Mesenchymal stem cell (in vitro differentiated cells and primary cell): ENCODE measurements around the gene SUN2.
A peak's percentile ranks its signal among the peaks of the same experiment; 100 is the strongest.

ENCODE experiments used
- DNase-seq: peaks from one replicate; pipeline ENCODE4 v3.0.0-alpha.2; 2013
- H2AFZ ChIP-seq: one replicate; pipeline ENCODE4 v1.6.1; 2013; ENCODE audit warnings: low read depth, mild to moderate bottlenecking, control low read depth, inconsistent platforms, low read length, moderate library complexity
- H2AK5ac ChIP-seq: 2 replicates; pipeline ENCODE4 v1.6.1; 2013; ENCODE audit warnings: low read length, moderate library complexity, mild to moderate bottlenecking, inconsistent platforms; ENCODE audit not compliant: severe bottlenecking
- H2BK120ac ChIP-seq: one replicate; pipeline ENCODE4 v1.6.1; 2013; ENCODE audit warnings: low read depth, mild to moderate bottlenecking, inconsistent platforms, low read length, moderate library complexity
- H2BK12ac ChIP-seq, 2 experiments: one replicate each; pipeline ENCODE4 v1.6.1; 2013; ENCODE audit warnings: inconsistent platforms in 2 of 2, low read length in 2 of 2, mild to moderate bottlenecking in 2 of 2, moderate library complexity in 2 of 2, control low read depth in 1 of 2
- H2BK15ac ChIP-seq: one replicate; pipeline ENCODE4 v1.6.1; 2013; ENCODE audit warnings: mild to moderate bottlenecking, low read depth, inconsistent platforms; ENCODE audit not compliant: poor library complexity, severe bottlenecking
- H2BK5ac ChIP-seq: 2 replicates; pipeline ENCODE4 v1.6.1; 2013; ENCODE audit warnings: low read depth, mild to moderate bottlenecking, low read length, control low read depth, inconsistent platforms; ENCODE audit not compliant: poor library complexity, severe bottlenecking
- H3K14ac ChIP-seq, 2 experiments: one replicate each; pipeline ENCODE4 v1.6.1; 2013; ENCODE audit warnings: inconsistent platforms in 2 of 2, low read length in 2 of 2, control low read depth in 1 of 2, mild to moderate bottlenecking in 1 of 2, moderate library complexity in 1 of 2
- H3K18ac ChIP-seq, 2 experiments: one replicate each; pipeline ENCODE4 v1.6.1; 2013; ENCODE audit warnings: inconsistent platforms in 2 of 2, low read length in 2 of 2, control low read depth in 1 of 2, low read depth in 1 of 2, mild to moderate bottlenecking in 1 of 2
- H3K23ac ChIP-seq, 2 experiments: one replicate each; pipeline ENCODE4 v1.6.1; 2013; ENCODE audit warnings: inconsistent platforms in 2 of 2, low read length in 2 of 2, mild to moderate bottlenecking in 2 of 2, moderate library complexity in 2 of 2, control low read depth in 1 of 2
- H3K27ac ChIP-seq: 2 replicates; pipeline ENCODE4 v1.5.1; 2013; ENCODE audit warnings: mild to moderate bottlenecking, moderate library complexity, low read length, control low read depth, inconsistent platforms; ENCODE audit not compliant: poor library complexity, severe bottlenecking
- H3K27me3 ChIP-seq, 2 experiments: 2 replicates each; pipeline versions ENCODE4 v1.6.1 to v1.7.0; 2013; ENCODE audit warnings: low read length in 2 of 2, mild to moderate bottlenecking in 2 of 2, moderate library complexity in 2 of 2, control low read depth in 1 of 2, inconsistent platforms in 1 of 2; ENCODE audit not compliant: control insufficient read depth in 1 of 2, insufficient read depth in 1 of 2
- H3K36me3 ChIP-seq, 2 experiments: 2 replicates each; pipeline versions ENCODE4 v1.6.1 to v1.7.0; 2013; ENCODE audit warnings: low read length in 2 of 2, control low read depth in 1 of 2, inconsistent platforms in 1 of 2, low read depth in 1 of 2, mild to moderate bottlenecking in 1 of 2; ENCODE audit not compliant: insufficient read depth in 2 of 2, control insufficient read depth in 1 of 2
- H3K4ac ChIP-seq, 2 experiments: one replicate each; pipeline ENCODE4 v1.6.1; 2013; ENCODE audit warnings: inconsistent platforms in 2 of 2, low read length in 2 of 2, mild to moderate bottlenecking in 2 of 2, moderate library complexity in 2 of 2, control low read depth in 1 of 2, low read depth in 1 of 2
- H3K4me1 ChIP-seq: 2 replicates; pipeline ENCODE4 v1.6.1; 2013; ENCODE audit warnings: low read depth, low read length, control low read depth; ENCODE audit not compliant: control insufficient read depth, insufficient read depth
- H3K4me2 ChIP-seq: 2 replicates; pipeline ENCODE4 v1.6.1; 2013; ENCODE audit warnings: low read length, mild to moderate bottlenecking, inconsistent platforms; ENCODE audit not compliant: poor library complexity, severe bottlenecking
- H3K4me3 ChIP-seq, 2 experiments: 2 replicates each; pipeline versions ENCODE4 v1.5.1 to v1.7.0; 2013; ENCODE audit warnings: low read length in 2 of 2, mild to moderate bottlenecking in 2 of 2, control low read depth in 1 of 2, low read depth in 1 of 2; ENCODE audit not compliant: insufficient read depth in 1 of 2
- H3K79me1 ChIP-seq: replicated peaks from 2 replicates; pipeline ENCODE4 v1.6.1; 2013; ENCODE audit warnings: mild to moderate bottlenecking, control low read depth, low read length, inconsistent platforms; ENCODE audit not compliant: poor library complexity, severe bottlenecking
- H3K9ac ChIP-seq: 2 replicates; pipeline ENCODE4 v1.7.0; 2013; ENCODE audit warnings: mild to moderate bottlenecking, low read length, moderate library complexity
- H3K9me3 ChIP-seq: 2 replicates; pipeline ENCODE4 v1.7.0; 2013; ENCODE audit warnings: mild to moderate bottlenecking, low read length; ENCODE audit not compliant: control insufficient read depth
- H4K8ac ChIP-seq: one replicate; pipeline ENCODE4 v1.6.1; 2013; ENCODE audit warnings: inconsistent platforms, mild to moderate bottlenecking, low read length, moderate library complexity
- H4K91ac ChIP-seq: one replicate; pipeline ENCODE4 v1.6.1; 2013; ENCODE audit warnings: mild to moderate bottlenecking, low read length, inconsistent platforms
- WGBS: methylation state at CpG from one replicate; pipeline ENCODE4 v1.1.7; 2013; ENCODE audit warnings: mixed read lengths; 5-methylcytosine and 5-hydroxymethylcytosine counted together

SUN2 gene

GRCh38 chr22:38717244-38717643, 38.6 kb downstream of the SUN2 start:
- Histone ChIP-seq H3K27me3 (no peaks in the 10 kb centered on the region), H3K4me2 (no peak overlapping the region), H3K27ac (no peak overlapping the region), H3K23ac (no peak overlapping the region), H2BK5ac (no peak overlapping the region), H2BK15ac (no peak overlapping the region), H4K8ac (no peak overlapping the region), H4K91ac (no peak overlapping the region), H3K18ac (no peak overlapping the region), H3K36me3 (peaks cover 38 to 55% of the 10 kb centered on the region in 2 experiments), H2AFZ (no peak overlapping the region), H2BK120ac (no peak overlapping the region), H2AK5ac (no peak overlapping the region), H3K4me1 (peaks cover 17% of the 10 kb centered on the region), H3K4ac (no peak overlapping the region), H2BK12ac (no peak overlapping the region), H3K4me3 (no peak overlapping the region), H3K9ac (no peak overlapping the region), H3K9me3 (no peaks in the 10 kb centered on the region), H3K14ac (no peak overlapping the region), H3K79me1 (peaks cover 31% of the 10 kb centered on the region)
- DNase-seq: no peak
- WGBS: 97% methylated on average over 5 of the region's 6 CpGs

GRCh38 chr22:38716826-38717225, 39.0 kb downstream of the SUN2 start:
- H3K4me3 ChIP-seq: no peak overlapping the region
- H3K27ac ChIP-seq: no peak overlapping the region
- H3K4ac ChIP-seq: no peak overlapping the region
- H2BK15ac ChIP-seq: no peak overlapping the region
- no peak overlapping the region for H4K91ac ChIP-seq
- peak overlapping the region in 1 of 2 experiments; percentile 68 for H3K23ac ChIP-seq
- no peak overlapping the region for H3K9ac ChIP-seq
- H2BK5ac ChIP-seq: no peak overlapping the region
- no peaks in the 10 kb centered on the region for H3K9me3 ChIP-seq
- H3K4me2 ChIP-seq: no peak overlapping the region
- DNase-seq: no peak
- no peak overlapping the region for H3K14ac ChIP-seq
- peaks cover 38 to 54% of the 10 kb centered on the region in 2 experiments for H3K36me3 ChIP-seq
- H3K4me1 ChIP-seq: peaks cover 17% of the 10 kb centered on the region
- no peak overlapping the region for H4K8ac ChIP-seq
- H2BK12ac ChIP-seq: no peak overlapping the region
- H3K27me3 ChIP-seq: no peaks in the 10 kb centered on the region
- 97% methylated on average over 7 of the region's 9 CpGs for WGBS
- H2BK120ac ChIP-seq: no peak overlapping the region
- H3K79me1 ChIP-seq: peaks cover 34% of the 10 kb centered on the region
- H2AFZ ChIP-seq: no peak overlapping the region
- H2AK5ac ChIP-seq: no peak overlapping the region
- no peak overlapping the region for H3K18ac ChIP-seq

- Histone ChIP-seq H3K4me1 (peaks cover 14% of the 10 kb centered on the region), H3K27me3 (no peaks in the 10 kb centered on the region), H3K27ac (no peak overlapping the region), H3K14ac (no peak overlapping the region), H3K4me2 (no peak overlapping the region), H3K4ac (no peak overlapping the region), H3K36me3 (peaks cover 33 to 49% of the 10 kb centered on the region in 2 experiments), H2BK12ac (no peak overlapping the region), H3K18ac (no peak overlapping the region), H2BK5ac (no peak overlapping the region), H3K23ac (no peak overlapping the region), H3K4me3 (no peak overlapping the region), H2BK15ac (no peak overlapping the region), H3K79me1 (peaks cover 30% of the 10 kb centered on the region), H4K8ac (no peak overlapping the region), H3K9ac (no peak overlapping the region), H2BK120ac (no peak overlapping the region), H2AFZ (no peak overlapping the region), H4K91ac (no peak overlapping the region), H3K9me3 (no peaks in the 10 kb centered on the region), H2AK5ac (no peak overlapping the region)
- no peak for DNase-seq
- WGBS: 99% methylated on average over 10 of the region's 10 CpGs
Measured at GRCh38 chr22:38716271-38716670, 39.5 kb downstream of the SUN2 start.

- no peak overlapping the region for H2BK120ac ChIP-seq
- no peak overlapping the region for H3K4ac ChIP-seq
- H3K27ac ChIP-seq: no peak overlapping the region
- no peak for DNase-seq
- H3K9me3 ChIP-seq: no peaks in the 10 kb centered on the region
- no peak overlapping the region for H2AFZ ChIP-seq
- no peak overlapping the region for H2BK5ac ChIP-seq
- H3K18ac ChIP-seq: no peak overlapping the region
- no peak overlapping the region for H3K4me2 ChIP-seq
- H3K23ac ChIP-seq: no peak overlapping the region
- H4K91ac ChIP-seq: no peak overlapping the region
- no peak overlapping the region for H2BK15ac ChIP-seq
- no peaks in the 10 kb centered on the region for H3K27me3 ChIP-seq
- 98% methylated on average over 15 of the region's 15 CpGs for WGBS
- H3K36me3 ChIP-seq: peaks cover 30 to 51% of the 10 kb centered on the region in 2 experiments
- no peak overlapping the region for H3K14ac ChIP-seq
- no peak overlapping the region for H3K4me3 ChIP-seq
- peaks cover 14% of the 10 kb centered on the region for H3K4me1 ChIP-seq
- no peak overlapping the region for H3K9ac ChIP-seq
- H2AK5ac ChIP-seq: no peak overlapping the region
- H2BK12ac ChIP-seq: no peak overlapping the region
- peaks cover 28% of the 10 kb centered on the region for H3K79me1 ChIP-seq
- no peak overlapping the region for H4K8ac ChIP-seq
Measured at GRCh38 chr22:38715852-38716251, 39.9 kb downstream of the SUN2 start.
